ENCODE measurements around the gene NOVA2. TPM values are rescaled to one million over a fixed set of nuclear protein-coding genes. Genes with fewer than 3 reads are reported as not detected.
A peak's percentile ranks its signal among the peaks of the same experiment; 100 is the strongest.

The NOVA2 gene
- total RNA-seq, 1 experiment from 2014 or later, result 0.35 TPM

DNA sequence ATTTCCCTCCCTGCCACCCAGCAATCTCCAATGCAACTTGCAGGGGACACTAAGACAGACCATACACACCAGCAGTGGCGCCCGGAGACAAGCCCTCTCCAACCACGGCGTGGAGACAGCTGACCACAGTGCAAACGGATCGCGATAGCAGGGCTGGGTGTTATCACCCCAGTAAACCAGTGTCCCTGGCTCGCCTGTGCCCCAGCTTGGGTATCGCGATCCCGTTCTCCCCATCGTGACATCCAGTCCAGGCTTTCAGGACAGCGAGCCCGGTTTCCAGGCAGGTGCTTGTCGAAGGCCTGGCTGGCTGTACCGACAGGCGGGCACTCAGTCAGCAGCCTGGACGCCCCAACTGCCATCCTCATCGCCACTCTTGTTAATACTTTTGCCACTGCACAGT lies 38.4 kb downstream of the NOVA2 start:
- peak; percentile 57 for DNase-seq
- H3K36me3 ChIP-seq (replicated peaks; ENCODE audit: control insufficient read depth, insufficient read depth, low read length), result no peaks in the 10 kb centered on the region
- peaks cover 11% of the 10 kb centered on the region; the same call in 1 of the 2 replicates for H3K27me3 ChIP-seq (ENCODE audit: control insufficient read depth, insufficient read depth, low read length)

DNA sequence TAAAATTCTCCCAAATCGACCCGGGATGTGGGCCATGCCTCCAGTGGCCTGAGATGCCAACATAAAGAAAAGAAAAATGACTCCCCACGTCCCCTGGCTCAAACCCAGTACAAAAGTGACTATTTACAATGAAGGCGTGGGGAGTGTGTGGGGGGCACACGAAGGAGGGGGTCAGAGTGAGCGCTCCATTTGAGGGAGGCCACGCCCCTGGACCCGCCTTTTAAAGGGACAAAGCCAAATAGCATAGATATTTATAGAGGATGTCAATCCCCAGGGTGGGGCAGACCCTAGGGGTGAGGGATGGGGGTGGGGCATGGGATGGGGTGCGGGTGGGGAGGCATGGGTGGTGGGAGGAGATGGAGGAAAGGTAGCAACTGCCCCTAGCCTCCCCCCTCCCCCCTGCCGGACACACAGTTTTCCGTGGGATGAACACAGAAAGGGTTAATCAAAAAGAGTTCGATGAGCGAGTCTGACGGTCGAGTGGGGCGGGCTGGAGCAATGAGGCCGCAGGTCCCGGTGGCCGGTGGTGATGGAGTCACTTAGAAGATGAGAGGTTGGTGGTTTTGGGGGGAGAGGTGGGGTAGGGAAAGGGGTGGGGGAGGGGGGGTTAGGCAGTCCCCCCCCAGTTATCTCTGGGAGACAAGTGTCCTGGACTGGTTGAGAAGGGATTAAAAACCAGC lies 39.0 kb downstream of the NOVA2 start:
- DNase-seq, result peak; percentile 73
- peaks cover 11% of the 10 kb centered on the region; the same call in 1 of the 2 replicates for H3K27me3 ChIP-seq (ENCODE audit: control insufficient read depth, insufficient read depth, low read length)

More for the DNA sequence above, 38.4 kb downstream of the NOVA2 start:
- no peak overlapping the region for H3K4me3 ChIP-seq (ENCODE audit: insufficient read depth, low read depth, low read length)

DNA sequence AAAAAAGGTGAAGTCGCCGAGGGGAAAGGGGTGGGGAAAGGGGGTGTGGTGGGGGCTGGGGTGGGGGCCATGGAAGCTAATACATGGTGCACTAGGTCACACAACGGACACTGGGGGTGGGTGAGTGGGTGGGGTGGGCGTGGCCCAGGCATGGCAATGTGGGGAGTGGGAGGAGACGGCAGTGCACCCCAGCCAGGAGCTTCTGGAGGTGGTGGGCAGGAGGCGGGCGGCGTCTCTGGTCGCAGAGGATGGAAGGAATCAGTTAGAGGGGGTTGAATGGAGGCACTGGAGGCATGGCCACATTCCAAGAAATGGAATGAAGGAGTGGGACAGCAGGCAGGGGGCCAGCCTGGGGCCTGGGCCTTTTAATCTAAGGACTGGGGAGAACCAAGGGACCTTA lies 39.9 kb downstream of the NOVA2 start:
- Histone ChIP-seq H3K4me3 (ENCODE audit: insufficient read depth, low read depth, low read length) (no peak overlapping the region), H3K27me3 (ENCODE audit: control insufficient read depth, insufficient read depth, low read length) (peaks cover 16% of the 10 kb centered on the region; the same call in 1 of the 2 replicates), H3K36me3 (replicated peaks; ENCODE audit: control insufficient read depth, insufficient read depth, low read length) (no peaks in the 10 kb centered on the region)
- no peak for DNase-seq

More for the DNA sequence above, 39.0 kb downstream of the NOVA2 start:
- H3K36me3 ChIP-seq (replicated peaks; ENCODE audit: control insufficient read depth, insufficient read depth, low read length), result no peaks in the 10 kb centered on the region
- no peak overlapping the region for H3K4me3 ChIP-seq (ENCODE audit: insufficient read depth, low read depth, low read length)

DNA sequence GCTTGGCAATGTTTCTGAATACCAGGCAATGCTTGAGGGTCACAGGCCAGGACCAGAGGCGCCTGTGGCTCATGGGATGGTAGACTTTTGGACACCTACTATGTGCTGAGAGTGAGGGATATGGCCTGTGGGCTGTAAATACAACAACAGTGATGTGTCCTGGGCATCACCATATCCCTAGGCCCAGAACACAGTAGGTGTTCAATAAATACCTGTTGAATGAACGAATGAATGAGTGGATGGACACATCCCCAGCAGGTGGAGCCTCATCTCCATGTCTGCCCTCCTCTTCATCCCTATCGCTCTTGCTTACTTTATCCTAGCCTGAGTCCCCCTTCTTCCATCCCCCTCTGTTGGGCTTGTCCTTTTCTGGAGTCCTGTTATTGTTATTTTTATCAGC lies 42.6 kb downstream of the NOVA2 start:
- H3K36me3 ChIP-seq (replicated peaks; ENCODE audit: control insufficient read depth, insufficient read depth, low read length), result no peaks in the 10 kb centered on the region

DNA sequence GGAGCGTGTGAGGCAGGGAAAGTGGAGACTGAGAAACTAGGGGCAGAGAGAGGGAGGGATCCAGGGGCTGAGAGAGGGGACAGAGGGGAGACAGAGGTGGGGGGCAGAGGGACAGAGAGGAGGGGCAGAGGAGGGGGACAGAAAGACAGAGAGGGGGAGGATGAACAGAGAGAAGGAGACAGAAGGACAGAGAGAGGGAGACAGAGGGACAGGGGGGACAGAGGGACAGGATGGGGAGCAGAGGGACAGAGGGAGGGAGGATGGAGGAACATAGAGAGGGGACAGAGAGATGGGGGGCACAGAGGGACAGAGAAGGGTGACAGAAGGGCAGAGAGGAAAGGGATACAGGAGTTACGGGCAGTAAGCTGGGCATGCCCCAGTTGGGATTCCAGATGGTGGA lies 44.4 kb downstream of the NOVA2 start:
- no peak overlapping the region for H3K4me3 ChIP-seq (ENCODE audit: insufficient read depth, low read depth, low read length)
- no peak for DNase-seq
- H3K36me3 ChIP-seq (replicated peaks; ENCODE audit: control insufficient read depth, insufficient read depth, low read length), result no peaks in the 10 kb centered on the region
- peaks cover 15% of the 10 kb centered on the region; the same call in 1 of the 2 replicates for H3K27me3 ChIP-seq (ENCODE audit: control insufficient read depth, insufficient read depth, low read length)

More for the DNA sequence above, 42.6 kb downstream of the NOVA2 start:
- H3K27me3 ChIP-seq (ENCODE audit: control insufficient read depth, insufficient read depth, low read length), result peaks cover 24% of the 10 kb centered on the region; the same call in 1 of the 2 replicates
- no peak overlapping the region for H3K4me3 ChIP-seq (ENCODE audit: insufficient read depth, low read depth, low read length)
- no peak for DNase-seq

DNA sequence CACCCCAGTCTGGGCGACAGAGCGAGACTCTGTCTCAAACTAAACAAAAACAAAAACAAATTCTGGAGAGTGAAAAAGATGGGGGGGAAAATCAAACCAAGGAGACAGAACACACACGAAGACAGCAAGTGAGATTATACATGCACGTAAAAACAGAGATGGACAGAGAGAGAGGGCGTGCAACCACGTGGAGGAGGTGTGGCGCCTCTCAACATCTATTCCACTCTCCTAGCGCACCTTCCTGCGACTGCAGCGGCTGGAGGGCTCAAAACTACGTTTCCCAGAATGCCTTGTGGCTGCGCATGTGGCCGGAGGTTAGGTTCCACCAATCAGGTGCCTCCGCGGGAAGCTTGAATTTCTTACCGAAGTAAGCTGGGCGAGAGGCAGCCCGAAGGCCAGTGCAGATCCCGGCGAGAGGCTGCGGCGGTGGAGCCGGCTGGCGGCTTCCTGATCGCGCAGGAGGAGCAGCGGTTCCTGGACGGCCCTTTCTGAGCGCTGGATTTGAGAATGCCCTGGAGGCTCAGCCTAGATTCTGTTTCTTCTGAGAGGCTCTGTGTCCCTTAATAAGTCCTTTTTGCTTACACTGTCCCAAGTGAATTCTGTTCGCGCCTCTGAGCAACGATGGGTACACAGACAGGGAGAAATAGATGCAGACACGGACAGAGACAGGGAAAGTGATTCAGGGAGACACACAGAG lies 46.0 kb downstream of the NOVA2 start:
- Histone ChIP-seq H3K4me3 (ENCODE audit: insufficient read depth, low read depth, low read length) (peak overlapping the region; percentile 26), H3K36me3 (replicated peaks; ENCODE audit: control insufficient read depth, insufficient read depth, low read length) (no peaks in the 10 kb centered on the region)

DNA sequence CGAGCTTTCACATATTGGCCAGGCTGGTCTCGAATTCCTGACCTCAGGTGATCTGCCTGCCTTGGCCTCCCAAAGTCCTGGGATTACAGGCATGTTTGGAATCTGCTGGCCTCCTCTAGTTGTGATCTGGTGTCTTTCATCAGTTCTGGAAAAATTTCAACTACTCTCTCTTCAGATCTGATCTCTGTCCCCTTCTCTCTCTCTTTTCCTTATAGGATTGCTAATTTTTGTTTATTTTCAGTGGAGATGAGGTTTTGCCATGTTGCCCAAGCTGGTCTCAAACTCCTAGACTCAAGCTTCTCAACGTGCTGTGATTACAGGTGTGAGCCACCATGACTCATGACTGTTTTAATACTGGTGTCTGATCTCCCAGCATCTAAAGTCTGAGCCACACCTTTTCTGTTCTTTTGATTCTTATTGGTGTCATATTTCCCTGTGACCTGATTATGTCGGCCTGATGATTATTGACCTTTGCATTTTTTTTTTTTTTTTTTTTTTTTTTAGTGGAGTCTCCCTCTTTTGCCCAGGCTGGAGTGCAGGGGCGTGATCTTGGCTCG lies 48.7 kb downstream of the NOVA2 start:
- DNase-seq, result no peak
- H3K4me3 ChIP-seq (ENCODE audit: insufficient read depth, low read depth, low read length), result no peak overlapping the region
- H3K36me3 ChIP-seq (replicated peaks; ENCODE audit: control insufficient read depth, insufficient read depth, low read length), result no peaks in the 10 kb centered on the region
- peaks cover 14% of the 10 kb centered on the region; the same call in 1 of the 2 replicates for H3K27me3 ChIP-seq (ENCODE audit: control insufficient read depth, insufficient read depth, low read length)

More for the DNA sequence above, 46.0 kb downstream of the NOVA2 start:
- H3K27me3 ChIP-seq (ENCODE audit: control insufficient read depth, insufficient read depth, low read length), result peaks cover 14% of the 10 kb centered on the region; the same call in 1 of the 2 replicates
- DNase-seq, result peak; percentile 96

DNA sequence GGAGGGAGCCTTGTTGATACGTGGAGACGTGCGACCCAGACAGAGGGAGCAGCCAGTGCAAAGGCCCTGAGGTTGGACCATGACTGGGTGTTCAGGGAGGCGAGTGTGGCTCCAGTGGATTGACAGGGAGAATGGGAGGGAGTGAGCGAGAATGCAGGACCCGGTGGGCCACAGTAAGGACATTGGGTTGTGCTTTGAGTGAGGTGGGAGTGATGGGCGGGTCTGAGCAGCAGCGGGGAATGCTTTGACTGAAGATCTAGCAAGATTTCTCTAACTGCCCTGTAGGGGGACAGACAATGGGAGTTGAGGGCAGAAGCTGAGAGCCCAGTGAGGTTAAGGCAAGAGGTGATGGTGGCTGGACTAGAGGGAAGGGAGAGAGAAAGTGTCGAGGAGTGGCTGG lies 51.4 kb downstream of the NOVA2 start:
- peak; percentile 71 for DNase-seq
- Histone ChIP-seq H3K27me3 (ENCODE audit: control insufficient read depth, insufficient read depth, low read length) (peaks cover 3% of the 10 kb centered on the region; the same call in 1 of the 2 replicates), H3K4me3 (ENCODE audit: insufficient read depth, low read depth, low read length) (no peak overlapping the region), H3K36me3 (replicated peaks; ENCODE audit: control insufficient read depth, insufficient read depth, low read length) (no peaks in the 10 kb centered on the region)

DNA sequence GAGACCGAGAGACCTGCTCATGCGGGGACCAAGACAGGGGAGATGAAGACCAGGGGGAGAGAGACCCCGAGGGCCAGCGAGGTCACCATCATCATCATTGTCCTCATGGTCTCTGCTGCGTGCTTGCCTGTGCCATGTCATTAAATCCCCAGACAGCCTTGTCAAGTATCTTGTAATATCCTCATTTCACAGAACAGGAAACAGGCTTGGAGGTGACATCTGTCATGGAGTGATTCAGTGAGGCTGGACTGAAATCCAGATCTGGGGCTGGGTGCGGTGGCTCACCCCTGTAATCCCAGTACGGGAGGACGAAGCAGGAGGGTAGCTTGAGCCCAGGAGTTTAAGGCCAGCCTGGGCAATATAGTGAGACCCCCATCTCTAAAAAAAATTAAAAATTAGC lies 53.2 kb downstream of the NOVA2 start:
- H3K27me3 ChIP-seq (ENCODE audit: control insufficient read depth, insufficient read depth, low read length), result no peaks in the 10 kb centered on the region
- no peaks in the 10 kb centered on the region for H3K36me3 ChIP-seq (replicated peaks; ENCODE audit: control insufficient read depth, insufficient read depth, low read length)

DNA sequence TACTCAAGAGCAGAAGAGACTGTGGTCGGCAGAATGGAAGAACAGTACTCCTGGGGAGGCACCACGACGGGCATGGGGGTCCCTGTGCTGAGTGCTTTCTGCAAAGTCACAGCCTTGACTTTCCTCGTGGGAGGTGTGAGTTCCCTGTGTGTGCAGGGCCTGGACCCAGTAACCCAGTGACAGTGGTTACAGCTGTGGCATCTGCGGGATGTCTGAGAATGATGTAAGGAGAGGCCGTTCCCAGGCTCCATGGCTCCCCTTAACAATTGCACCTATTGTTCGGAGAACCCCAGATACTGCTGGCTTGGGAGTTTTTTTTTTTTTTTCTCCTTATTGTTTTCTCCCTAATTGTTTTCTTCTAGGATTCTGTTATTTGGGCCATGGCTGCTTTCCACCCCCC lies 54.0 kb downstream of the NOVA2 start:
- Histone ChIP-seq H3K4me3 (ENCODE audit: insufficient read depth, low read depth, low read length) (no peak overlapping the region), H3K36me3 (replicated peaks; ENCODE audit: control insufficient read depth, insufficient read depth, low read length) (no peaks in the 10 kb centered on the region), H3K27me3 (ENCODE audit: control insufficient read depth, insufficient read depth, low read length) (no peaks in the 10 kb centered on the region; the same call in 1 of the 2 replicates)
- DNase-seq, result no peak

More for the DNA sequence above, 53.2 kb downstream of the NOVA2 start:
- DNase-seq, result no peak
- H3K4me3 ChIP-seq (ENCODE audit: insufficient read depth, low read depth, low read length), result no peak overlapping the region

DNA sequence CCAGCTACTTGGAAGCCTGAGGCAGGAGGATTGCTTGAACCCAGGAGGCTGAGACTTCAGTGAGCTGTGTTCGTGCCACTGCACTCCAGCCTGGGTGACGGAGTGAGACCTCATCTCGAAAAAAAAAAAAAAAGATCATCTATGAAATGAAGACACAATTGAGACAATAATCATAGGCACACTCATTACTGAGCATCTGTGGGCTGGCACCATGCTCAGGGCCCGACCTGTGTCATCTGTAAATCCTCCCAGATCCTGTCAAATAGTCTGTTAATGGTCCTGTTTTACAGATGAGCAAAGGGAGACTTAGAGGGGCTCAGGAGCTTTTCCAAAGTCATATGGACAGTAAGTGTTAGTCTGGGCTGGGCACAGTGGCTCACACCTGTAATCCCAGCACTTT lies 54.9 kb downstream of the NOVA2 start:
- no peaks in the 10 kb centered on the region; the same call in 1 of the 2 replicates for H3K27me3 ChIP-seq (ENCODE audit: control insufficient read depth, insufficient read depth, low read length)
- H3K36me3 ChIP-seq (replicated peaks; ENCODE audit: control insufficient read depth, insufficient read depth, low read length), result no peaks in the 10 kb centered on the region
- H3K4me3 ChIP-seq (ENCODE audit: insufficient read depth, low read depth, low read length), result no peak overlapping the region

DNA sequence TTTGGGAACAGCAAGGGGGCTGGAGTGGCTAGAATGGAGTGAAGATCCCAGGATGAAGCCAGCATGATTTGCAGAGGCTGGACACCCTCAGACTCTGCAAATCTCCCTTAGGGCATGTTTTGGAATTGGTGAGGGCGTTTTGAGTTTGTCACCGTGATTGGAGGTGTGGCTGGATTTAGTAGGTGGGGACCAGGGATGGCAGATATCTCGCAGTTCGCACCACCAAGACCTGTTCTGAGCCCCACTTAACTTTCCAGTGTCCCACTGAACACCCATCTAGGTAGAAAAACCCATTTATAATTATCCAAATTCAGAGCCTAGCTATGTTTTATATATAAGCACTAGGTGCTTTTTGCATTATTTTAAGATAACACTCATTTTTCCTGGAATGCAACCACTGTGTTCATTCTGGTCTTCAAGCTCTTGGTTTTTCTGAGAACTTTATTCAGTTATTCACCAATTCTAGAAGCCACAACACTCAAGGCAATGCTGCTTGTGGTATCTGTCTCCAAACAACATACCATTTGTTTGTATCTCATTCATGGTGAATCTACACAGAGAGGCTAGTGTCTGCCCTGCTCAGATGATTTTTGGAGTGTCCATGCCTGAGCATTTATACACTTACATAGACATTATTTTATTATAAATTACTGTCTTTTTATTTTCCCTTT lies 56.1 kb downstream of the NOVA2 start:
- no peak for DNase-seq
- H3K36me3 ChIP-seq (replicated peaks; ENCODE audit: control insufficient read depth, insufficient read depth, low read length), result no peaks in the 10 kb centered on the region
- no peaks in the 10 kb centered on the region; the same call in 1 of the 2 replicates for H3K27me3 ChIP-seq (ENCODE audit: control insufficient read depth, insufficient read depth, low read length)
- H3K4me3 ChIP-seq (ENCODE audit: insufficient read depth, low read depth, low read length), result no peak overlapping the region

More for the DNA sequence above, 54.9 kb downstream of the NOVA2 start:
- no peak for DNase-seq

DNA sequence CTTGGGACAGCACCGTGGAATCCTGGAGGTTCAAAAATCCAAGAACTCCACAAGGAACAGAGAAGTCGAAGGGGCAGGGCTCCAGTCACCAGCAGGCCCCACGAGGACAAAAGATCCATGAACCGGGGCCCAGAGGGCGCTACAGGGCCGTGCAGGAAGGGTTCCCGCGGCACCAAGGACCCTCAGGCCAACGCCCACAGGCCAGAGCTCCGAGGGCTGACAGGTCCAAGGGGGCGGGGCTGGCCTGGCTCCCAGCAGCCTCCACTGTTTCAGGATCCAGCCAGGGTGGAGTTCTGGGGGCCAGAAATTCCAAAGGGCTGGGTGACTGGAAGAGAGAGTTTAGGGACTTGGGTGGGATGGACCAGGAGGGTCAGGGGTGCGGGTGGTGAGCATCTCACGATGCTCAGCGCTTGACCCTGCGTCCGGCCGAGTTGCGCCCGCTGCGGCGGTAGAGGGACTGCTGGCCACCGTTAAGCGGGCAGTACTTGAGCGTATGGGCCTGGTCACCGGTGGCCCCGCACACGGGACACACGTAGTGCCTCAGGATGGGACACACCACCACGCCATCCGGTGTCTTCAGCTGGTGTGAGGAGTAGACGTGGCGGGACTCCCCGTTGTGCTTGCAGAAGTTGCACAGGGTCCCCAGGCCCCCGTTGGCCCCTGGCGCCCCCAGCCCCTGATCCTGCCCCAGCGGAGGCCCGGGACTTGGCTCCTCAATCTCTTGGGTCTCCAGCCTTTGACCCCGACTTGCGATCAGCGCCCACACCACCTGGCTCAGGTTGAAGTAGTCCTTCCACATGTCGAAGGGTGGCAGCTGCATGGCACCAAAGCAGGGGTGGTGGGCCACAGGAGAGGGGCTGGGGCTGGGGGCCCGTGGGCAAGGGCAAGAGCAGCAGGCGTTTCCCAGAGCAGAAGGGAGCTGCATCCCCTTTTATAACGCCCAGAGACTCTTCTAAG lies 59.5 kb downstream of the NOVA2 start, which contains the start of gene NANOS2:
Gene NANOS2, minus strand, starts transcription at position 905 of the 957 bp plus-strand sequence. Its CDS starts 85 bp downstream, at position 820.
- H3K4me3 ChIP-seq (ENCODE audit: insufficient read depth, low read depth, low read length), result no peak within 1 kb of the TSS
- H3K27me3 ChIP-seq (ENCODE audit: control insufficient read depth, insufficient read depth, low read length), result peaks cover 1% of the 10 kb centered on the region; the same call in 1 of the 2 replicates
- peak; percentile 91 for DNase-seq
- H3K36me3 ChIP-seq (replicated peaks; ENCODE audit: control insufficient read depth, insufficient read depth, low read length), result no peaks in the 10 kb centered on the region
